Body of pancreas (tissue), 4 donors: ENCODE data around the gene ANAPC15.

Source experiments
- CTCF ChIP-seq, 7 experiments: fragments of 450-650 bp in 4 of 7; fragments of 200-600 bp in 3 of 7; sonication (generic) in 3 of 7; IDR thresholded peaks; one replicate each; pipeline ENCODE4 v1.5.1; 2016 to 2019; ENCODE audit warnings: antibody characterized with exemption in 7 of 7
- POLR2A ChIP-seq, 3 donors: fragments of 450-650 bp; IDR thresholded peaks; one replicate each; pipeline ENCODE4 v1.6.1; 2016; ENCODE audit warnings: antibody characterized with exemption in 3 of 3, mild to moderate bottlenecking in 2 of 3

GRCh38 chr11:72123117-72123653 lies 10.7 kb upstream of the ANAPC15 start:
- TF ChIP-seq CTCF (IDR thresholded peaks at IDR 0.05) (no peak), POLR2A (IDR thresholded peaks at IDR 0.05) (no peak)
